HCT116 (cell line): ENCODE measurements around the gene TBCD. TPM values are rescaled to one million over a fixed set of nuclear protein-coding genes. Genes with fewer than 3 reads are reported as not detected.

Source experiments
- ATAC-seq: fragments of 200-7000 bp; cut with Tn5 transposase; 2 replicates; pipeline ENCODE4 v1.9.1; 2020; ENCODE audit warnings: mild to moderate bottlenecking, moderate library complexity
- BruUV-seq: library from RNA; stranded (reverse); fragments of 400-500 nt; replicated peaks from 2 replicates; lab custom pipeline; 2021; lab: Mats Ljungman, UMichigan
- CTCF ChIA-PET: fragments of 300-600 bp; sonication (Branson Sonifier 250); formaldehyde crosslinking; loops from one replicate; lab custom pipeline; 2021; ENCODE audit warnings: antibody characterized with exemption; lab: Charles Lee
- POLR2A ChIA-PET: fragments of 300-600, 350-600 bp; sonication (Branson Sonifier 250); formaldehyde crosslinking; loops from one replicate; lab custom pipeline; 2021; ENCODE audit warnings: antibody characterized with exemption; lab: Charles Lee
- RAD21 ChIA-PET, 2 experiments: fragments of 300-600 bp; sonication (Branson Sonifier 250); formaldehyde crosslinking; loops; one replicate each; lab custom pipeline; 2023; ENCODE audit warnings: low total read pairs in 2 of 2; ENCODE audit not compliant: uncharacterized antibody in 2 of 2, unreplicated experiment in 2 of 2, low non-redundant PET in 1 of 2; lab: Charles Lee
- DNase-seq: peaks from one replicate; pipeline ENCODE4 v3.0.0-alpha.2; 2010; ENCODE audit warnings: low read depth, low spot score
- H2AFZ ChIP-seq: fragments of 200-600 bp; shearing (Covaris generic), sonication (generic); 2 replicates; pipeline ENCODE4 v1.6.1; 2017; ENCODE audit warnings: low read depth, mixed run types, mixed read lengths, antibody characterized with exemption, low read length; ENCODE audit not compliant: poor library complexity, severe bottlenecking
- H3K27ac ChIP-seq: 2 replicates; pipeline ENCODE4 v1.5.1; 2012; ENCODE audit warnings: low read depth, low read length
- H3K27me3 ChIP-seq: fragments of 200-600 bp; sonication (generic); 2 replicates; pipeline ENCODE4 v1.6.1; 2016; ENCODE audit warnings: mixed run types, low read length, mixed read lengths; ENCODE audit not compliant: insufficient read depth
- H3K36me3 ChIP-seq, 2 experiments: fragments of 200-500 bp in 1 of 2; fragments of 200-600 bp in 1 of 2; sonication (Bioruptor generic) in 1 of 2; sonication (generic) in 1 of 2; 2 replicates each; pipeline versions ENCODE4 v1.5.1 to v1.6.1; 2014 to 2016; ENCODE audit warnings: low read length in 2 of 2, inconsistent platforms in 1 of 2, mixed read lengths in 1 of 2, mixed run types in 1 of 2; ENCODE audit not compliant: insufficient read depth in 2 of 2, control insufficient read depth in 1 of 2
- H3K4me1 ChIP-seq, 2 experiments: fragments of 200-600 bp in 1 of 2; sonication (generic) in 1 of 2; 2 replicates each; pipeline versions ENCODE4 v1.5.1 to v1.6.1; 2012 to 2017; ENCODE audit warnings: low read length in 2 of 2, inconsistent platforms in 1 of 2, mild to moderate bottlenecking in 1 of 2, mixed read lengths in 1 of 2, mixed run types in 1 of 2, moderate library complexity in 1 of 2; ENCODE audit not compliant: insufficient read depth in 2 of 2, control insufficient read depth in 1 of 2
- H3K4me2 ChIP-seq: fragments of 200-600 bp; sonication (generic); 2 replicates; pipeline ENCODE4 v1.6.1; 2017; ENCODE audit warnings: mixed run types, low read length, mixed read lengths
- H3K4me3 ChIP-seq, 2 experiments: fragments of 200-600 bp in 1 of 2; sonication (generic) in 1 of 2; replicated peaks in 1 of 2; 2 replicates each; pipeline ENCODE4 v1.5.1; 2011 to 2016; ENCODE audit warnings: low read length in 2 of 2, control low read depth in 1 of 2, low read depth in 1 of 2, mild to moderate bottlenecking in 1 of 2, mixed read lengths in 1 of 2, mixed run types in 1 of 2
- H3K79me2 ChIP-seq: fragments of 200-600 bp; sonication (generic); 2 replicates; pipeline ENCODE4 v1.6.1; 2017; ENCODE audit warnings: mild to moderate bottlenecking, mixed run types, low read length, moderate library complexity, mixed read lengths; ENCODE audit not compliant: insufficient read depth
- H3K9ac ChIP-seq: fragments of 200-600 bp; sonication (generic); 2 replicates; pipeline ENCODE4 v1.6.1; 2016; ENCODE audit warnings: low read length, mixed read lengths
- H3K9me2 ChIP-seq: fragments of 200-600 bp; sonication (generic), shearing (Covaris generic); 2 replicates; pipeline ENCODE4 v1.6.1; 2017; ENCODE audit warnings: mixed run types, mild to moderate bottlenecking, moderate library complexity; ENCODE audit not compliant: insufficient read depth
- H3K9me3 ChIP-seq, 2 experiments: fragments of 200-500 bp in 1 of 2; fragments of 200-600 bp in 1 of 2; sonication (Bioruptor generic) in 1 of 2; sonication (generic) in 1 of 2; 2 replicates each; pipeline ENCODE4 v1.6.1; 2014 to 2017; ENCODE audit warnings: low read length in 2 of 2, mixed read lengths in 2 of 2, inconsistent platforms in 1 of 2, low read depth in 1 of 2, mild to moderate bottlenecking in 1 of 2, mixed run types in 1 of 2, moderate library complexity in 1 of 2; ENCODE audit not compliant: control insufficient read depth in 1 of 2, insufficient read depth in 1 of 2
- H4K20me1 ChIP-seq: fragments of 200-600 bp; sonication (generic), shearing (Covaris generic); 2 replicates; pipeline ENCODE4 v1.6.1; 2017; ENCODE audit warnings: mixed run types, mild to moderate bottlenecking, moderate library complexity; ENCODE audit not compliant: insufficient read depth
- CBX3 ChIP-seq: IDR thresholded peaks from 2 replicates; pipeline ENCODE4 v1.6.1; 2012; ENCODE audit warnings: low read depth
- EGR1 ChIP-seq: IDR thresholded peaks from 2 replicates; pipeline ENCODE4 v1.6.1; 2012; ENCODE audit warnings: low read depth
- EZH2 ChIP-seq: fragments of 200-600 bp; sonication (generic); IDR thresholded peaks from 2 replicates; pipeline ENCODE4 v1.6.1; 2017; ENCODE audit warnings: antibody characterized with exemption, mixed run types
- EZH2phosphoT487 ChIP-seq: fragments of 200-600 bp; IDR thresholded peaks from 2 replicates; pipeline ENCODE4 v1.6.1; 2018; ENCODE audit warnings: antibody characterized with exemption, borderline replicate concordance
- JUND ChIP-seq: IDR thresholded peaks from 2 replicates; pipeline ENCODE4 v1.6.1; 2012
- MAX ChIP-seq: IDR thresholded peaks from 2 replicates; pipeline ENCODE4 v1.6.1; 2012
- POLR2AphosphoS5 ChIP-seq: IDR thresholded peaks from 2 replicates; pipeline ENCODE4 v1.6.1; 2011; ENCODE audit warnings: mild to moderate bottlenecking, low read depth, low read length, moderate library complexity
- RAD21 ChIP-seq: IDR thresholded peaks from 2 replicates; pipeline ENCODE4 v1.6.1; 2012; ENCODE audit warnings: low read depth, mild to moderate bottlenecking
- ZBTB33 ChIP-seq: IDR thresholded peaks from 2 replicates; pipeline ENCODE4 v1.6.1; 2011; ENCODE audit warnings: mild to moderate bottlenecking, low read length, moderate library complexity; ENCODE audit not compliant: insufficient replicate concordance; ENCODE audit errors: extremely low read depth
- intact Hi-C: fragments of 100-400 bp; cut with micrococcal nuclease; formaldehyde crosslinking; loops from 2 replicates; pipeline ENCODE4 v1.10.0; 2022
- total RNA-seq: library from RNA; stranded (reverse); gene quantifications from one replicate; pipeline ENCODE4 v1.2.1, GENCODE V29; 2021; ENCODE audit not compliant: unreplicated experiment

TBCD gene
- total RNA-seq, 1 experiment from 2014 or later = 152 TPM

GRCh38 chr17:82907797-82908542 lies 156.1 kb downstream of the TBCD start:
- no peak overlapping the region for H3K4me3 ChIP-seq
- H3K79me2 ChIP-seq = no peaks in the 10 kb centered on the region
- peaks cover 2 to 9% of the 10 kb centered on the region in 2 experiments; a peak in 2 of 4 replicates for H3K36me3 ChIP-seq
- intact Hi-C loops = no loop called here
- no peaks in the 10 kb centered on the region for H3K9me2 ChIP-seq
- no peak overlapping the region for H3K9ac ChIP-seq
- H2AFZ ChIP-seq = no peak overlapping the region
- DNase-seq (no peak), ATAC-seq (no peak)
- BruUV-seq = no TSS peak
- no peaks in the 10 kb centered on the region for H3K9me3 ChIP-seq
- no peak overlapping the region for H3K4me2 ChIP-seq
- no peaks in the 10 kb centered on the region for H4K20me1 ChIP-seq
- no peak overlapping the region for H3K27ac ChIP-seq
- no peaks in the 10 kb centered on the region for H3K4me1 ChIP-seq
- RAD21 ChIA-PET = no interaction called here
- CTCF ChIA-PET = no interaction called here
- no peaks in the 10 kb centered on the region for H3K27me3 ChIP-seq
- POLR2A ChIA-PET = no interaction called here
- TF ChIP-seq CBX3 (no peak), JUND (no peak), EGR1 (no peak), ZBTB33 (no peak), EZH2 (no peak), RAD21 (no peak), MAX (no peak), EZH2phosphoT487 (no peak), POLR2AphosphoS5 (no peak)
